IPS-20b (cell line): Measurements from ENCODE around the gene ABL1.
A peak's percentile ranks its signal among the peaks of the same experiment; 100 is the strongest.
"Not testable (repeated sequence)": the region's sequence is repeated elsewhere in the genome, so short reads cannot be mapped to it uniquely, and the experiment has no call there.

Experiments used
- H3K27ac ChIP-seq: one replicate; pipeline ENCODE4 v1.5.1; 2013; ENCODE audit warnings: low read length
- H3K27me3 ChIP-seq: 2 replicates; pipeline ENCODE4 v1.6.1; 2013; ENCODE audit warnings: mild to moderate bottlenecking, low read length, inconsistent platforms; ENCODE audit not compliant: insufficient read depth
- H3K36me3 ChIP-seq: 2 replicates; pipeline ENCODE4 v1.6.1; 2013; ENCODE audit warnings: low read depth, mild to moderate bottlenecking, inconsistent platforms, low read length, moderate library complexity; ENCODE audit not compliant: insufficient read depth
- H3K4me1 ChIP-seq: 2 replicates; pipeline ENCODE4 v1.6.1; 2013; ENCODE audit warnings: mild to moderate bottlenecking, control low read depth, inconsistent platforms, low read length, moderate library complexity; ENCODE audit not compliant: insufficient read depth
- H3K4me3 ChIP-seq: 2 replicates; pipeline ENCODE4 v1.5.1; 2013; ENCODE audit warnings: mild to moderate bottlenecking, low read length, inconsistent platforms
- H3K9ac ChIP-seq: 2 replicates; pipeline ENCODE4 v1.6.1; 2013; ENCODE audit warnings: low read depth, mild to moderate bottlenecking, inconsistent platforms, low read length, moderate library complexity
- H3K9me3 ChIP-seq: 2 replicates; pipeline ENCODE4 v1.6.1; 2013; ENCODE audit warnings: mild to moderate bottlenecking, low read depth, low read length, inconsistent platforms; ENCODE audit not compliant: insufficient read depth

Gene ABL1

GRCh38 chr9:130844044-130844451 lies 9.0 kb downstream of the ABL1 start:
- H3K36me3 ChIP-seq = no peaks in the 10 kb centered on the region
- H3K27ac ChIP-seq = no peak overlapping the region
- H3K4me1 ChIP-seq = peaks cover 47% of the 10 kb centered on the region
- H3K27me3 ChIP-seq = no peaks in the 10 kb centered on the region
- H3K4me3 ChIP-seq = no peak overlapping the region
- H3K9ac ChIP-seq = no peak overlapping the region
- H3K9me3 ChIP-seq = no peaks in the 10 kb centered on the region

- H3K4me3 ChIP-seq = no peak overlapping the region
- H3K9ac ChIP-seq = 0 out of 2 replicates have a peak overlapping the region, but pooled peaks have one; percentile 11
- H3K27ac ChIP-seq = no peak overlapping the region
- peaks cover 35% of the 10 kb centered on the region for H3K4me1 ChIP-seq
- H3K9me3 ChIP-seq = no peaks in the 10 kb centered on the region
- no peaks in the 10 kb centered on the region for H3K27me3 ChIP-seq
- no peaks in the 10 kb centered on the region for H3K36me3 ChIP-seq
Measured at GRCh38 chr9:130845254-130845653, 10.2 kb downstream of the ABL1 start.

- peak overlapping the region; percentile 11; the same call in 1 of the 2 replicates for H3K9ac ChIP-seq
- H3K36me3 ChIP-seq = no peaks in the 10 kb centered on the region
- peaks cover 34% of the 10 kb centered on the region for H3K4me1 ChIP-seq
- H3K27me3 ChIP-seq = no peaks in the 10 kb centered on the region
- H3K4me3 ChIP-seq = no peak overlapping the region
- H3K27ac ChIP-seq = no peak overlapping the region
- no peaks in the 10 kb centered on the region for H3K9me3 ChIP-seq
Measured at GRCh38 chr9:130845901-130846481, 10.9 kb downstream of the ABL1 start.

GRCh38 chr9:130846487-130847305 lies 11.6 kb downstream of the ABL1 start:
- Histone ChIP-seq H3K4me1 (peaks cover 33% of the 10 kb centered on the region), H3K36me3 (no peaks in the 10 kb centered on the region), H3K4me3 (no peak overlapping the region), H3K9me3 (no peaks in the 10 kb centered on the region), H3K27me3 (no peaks in the 10 kb centered on the region), H3K27ac (no peak overlapping the region), H3K9ac (peak overlapping the region; percentile 58; the same call in 1 of the 2 replicates)

- no peaks in the 10 kb centered on the region for H3K36me3 ChIP-seq
- H3K9ac ChIP-seq = peak overlapping the region; percentile 58; the same call in 1 of the 2 replicates
- H3K4me1 ChIP-seq = peaks cover 28% of the 10 kb centered on the region
- H3K9me3 ChIP-seq = no peaks in the 10 kb centered on the region
- H3K27ac ChIP-seq = peak overlapping the region; percentile 64
- no peaks in the 10 kb centered on the region for H3K27me3 ChIP-seq
- no peak overlapping the region for H3K4me3 ChIP-seq
Measured at GRCh38 chr9:130847306-130848217, 12.5 kb downstream of the ABL1 start.

GRCh38 chr9:130848514-130848913 lies 13.5 kb downstream of the ABL1 start:
- H3K4me3 ChIP-seq, H3K27ac ChIP-seq, H3K9ac ChIP-seq, H3K9me3 ChIP-seq, H3K36me3 ChIP-seq, H3K27me3 ChIP-seq: not testable (repeated sequence)
- peaks cover 26% of the 10 kb centered on the region for H3K4me1 ChIP-seq

GRCh38 chr9:130849356-130849755 lies 14.3 kb downstream of the ABL1 start:
- H3K9ac ChIP-seq = no peak overlapping the region
- no peak overlapping the region for H3K27ac ChIP-seq
- H3K4me3 ChIP-seq = no peak overlapping the region
- peaks cover 9% of the 10 kb centered on the region for H3K36me3 ChIP-seq
- peaks cover 26% of the 10 kb centered on the region for H3K4me1 ChIP-seq
- no peaks in the 10 kb centered on the region for H3K27me3 ChIP-seq
- no peaks in the 10 kb centered on the region for H3K9me3 ChIP-seq

GRCh38 chr9:130852801-130853200 lies 17.7 kb downstream of the ABL1 start:
- Histone ChIP-seq H3K9me3 (no peaks in the 10 kb centered on the region), H3K4me1 (peaks cover 3% of the 10 kb centered on the region; the same call in 1 of the 2 replicates), H3K4me3 (no peak overlapping the region), H3K27me3 (no peaks in the 10 kb centered on the region), H3K9ac (no peak overlapping the region), H3K27ac (no peak overlapping the region), H3K36me3 (peaks cover 44% of the 10 kb centered on the region)

GRCh38 chr9:130854092-130854491 lies 19.0 kb downstream of the ABL1 start:
- H3K27me3 ChIP-seq = no peaks in the 10 kb centered on the region
- H3K9ac ChIP-seq = no peak overlapping the region
- peaks cover 3% of the 10 kb centered on the region; the same call in 1 of the 2 replicates for H3K4me1 ChIP-seq
- H3K9me3 ChIP-seq = no peaks in the 10 kb centered on the region
- H3K27ac ChIP-seq = no peak overlapping the region
- H3K4me3 ChIP-seq = no peak overlapping the region
- peaks cover 57% of the 10 kb centered on the region for H3K36me3 ChIP-seq

GRCh38 chr9:130854835-130855234 lies 19.8 kb downstream of the ABL1 start:
- no peak overlapping the region for H3K27ac ChIP-seq
- H3K36me3 ChIP-seq = peaks cover 61% of the 10 kb centered on the region
- H3K9ac ChIP-seq = no peak overlapping the region
- no peak overlapping the region for H3K4me3 ChIP-seq
- H3K4me1 ChIP-seq = peaks cover 4% of the 10 kb centered on the region; the same call in 1 of the 2 replicates
- no peaks in the 10 kb centered on the region for H3K27me3 ChIP-seq
- no peaks in the 10 kb centered on the region for H3K9me3 ChIP-seq

- H3K36me3 ChIP-seq = peaks cover 76% of the 10 kb centered on the region
Measured at GRCh38 chr9:130856474-130856873, 21.4 kb downstream of the ABL1 start.

More at GRCh38 chr9:130856474-130856873, 21.4 kb downstream of the ABL1 start:
- Histone ChIP-seq H3K9me3 (no peaks in the 10 kb centered on the region), H3K4me3 (no peak overlapping the region), H3K27me3 (no peaks in the 10 kb centered on the region), H3K27ac (no peak overlapping the region), H3K4me1 (peaks cover 8% of the 10 kb centered on the region; the same call in 1 of the 2 replicates), H3K9ac (no peak overlapping the region)
